Fibroblast of lung (primary cell): Measurements from ENCODE around the gene LARGE2. TPM values are rescaled to one million over a fixed set of nuclear protein-coding genes. Genes with fewer than 3 reads are reported as not detected.
A peak's percentile ranks its signal among the peaks of the same experiment; 100 is the strongest.
"Not testable (repeated sequence)": the region's sequence is repeated elsewhere in the genome, so short reads cannot be mapped to it uniquely, and the experiment has no call there.

Source experiments
- DNase-seq, 2 donors: peaks; one replicate each; pipeline versions ENCODE4 v3.0.0 to v3.0.0-alpha.2; 2010; ENCODE audit warnings: low read depth in 2 of 2
- H2AFZ ChIP-seq: 2 replicates; pipeline ENCODE4 v1.5.1; 2012; ENCODE audit warnings: low read length, control low read depth, inconsistent platforms
- H3K27ac ChIP-seq: 2 replicates; pipeline ENCODE4 v1.5.1; 2011; ENCODE audit warnings: low read length, control low read depth; ENCODE audit not compliant: insufficient read depth
- H3K27me3 ChIP-seq: 2 replicates; pipeline ENCODE4 v1.5.1; 2011; ENCODE audit warnings: mild to moderate bottlenecking, low read length; ENCODE audit not compliant: control insufficient read depth, insufficient read depth
- H3K36me3 ChIP-seq: 2 replicates; pipeline ENCODE4 v1.5.1; 2011; ENCODE audit warnings: low read length; ENCODE audit not compliant: control insufficient read depth, insufficient read depth
- H3K4me1 ChIP-seq: 2 replicates; pipeline ENCODE4 v1.5.1; 2011; ENCODE audit warnings: low read length; ENCODE audit not compliant: control insufficient read depth, insufficient read depth; ENCODE audit errors: extremely low read depth
- H3K4me2 ChIP-seq: 2 replicates; pipeline ENCODE4 v1.5.1; 2011; ENCODE audit warnings: low read length, control low read depth; ENCODE audit not compliant: insufficient read depth; ENCODE audit errors: extremely low read depth
- H3K4me3 ChIP-seq, 4 experiments: fragments of 200-600 bp in 1 of 4; sonication (generic) in 1 of 4; replicated peaks in 1 of 4; 2 replicates each; pipeline ENCODE4 v1.5.1; 2011 to 2016; ENCODE audit warnings: low read length in 4 of 4, low read depth in 3 of 4, mild to moderate bottlenecking in 3 of 4, control low read depth in 2 of 4, inconsistent platforms in 1 of 4, mixed read lengths in 1 of 4; ENCODE audit not compliant: insufficient read depth in 1 of 4; ENCODE audit errors: control extremely low read depth in 1 of 4
- H3K79me2 ChIP-seq: 2 replicates; pipeline ENCODE4 v1.5.1; 2012; ENCODE audit warnings: mild to moderate bottlenecking, low read length, inconsistent platforms; ENCODE audit not compliant: control insufficient read depth, insufficient read depth
- H3K9ac ChIP-seq: 2 replicates; pipeline ENCODE4 v1.5.1; 2011; ENCODE audit warnings: mild to moderate bottlenecking, low read length, control low read depth; ENCODE audit not compliant: insufficient read depth
- H3K9me3 ChIP-seq: 2 replicates; pipeline ENCODE4 v1.5.1; 2012; ENCODE audit warnings: low read depth, low read length; ENCODE audit not compliant: control insufficient read depth, insufficient read depth
- H4K20me1 ChIP-seq: 2 replicates; pipeline ENCODE4 v1.5.1; 2011; ENCODE audit warnings: low read length; ENCODE audit not compliant: control insufficient read depth, insufficient read depth; ENCODE audit errors: extremely low read depth
- EZH2 ChIP-seq: IDR thresholded peaks from 2 replicates; pipeline ENCODE4 v1.5.1; 2012; ENCODE audit warnings: low read length, control low read depth, mild to moderate bottlenecking; ENCODE audit errors: missing control alignments
- polyA plus RNA-seq, 2 donors: library from polyadenylated mRNA; depleted of rRNA in 1 of 2; stranded (reverse) in 1 of 2; unstranded in 1 of 2; fragments of >200 nt; gene quantifications; 2 replicates each; pipeline ENCODE4 v1.2.1, GENCODE V29; 2011 to 2012; ENCODE audit warnings: missing spikeins in 1 of 2
- total RNA-seq: library from RNA; depleted of rRNA; stranded (reverse); fragments of >200 nt; gene quantifications from 2 replicates; pipeline ENCODE4 v1.2.1, GENCODE V29; 2014
- TF ChIP-seq, protein P1 (sequence below), 2 donors: IDR thresholded peaks in 1 of 2; conservative IDR thresholded peaks in 1 of 2; 1 replicate in 1 of 2; 2 replicates in 1 of 2; pipeline ENCODE4 v1.5.1; 2011 to 2012; ENCODE audit warnings: low read length in 2 of 2, control low read depth in 1 of 2, inconsistent platforms in 1 of 2, low read depth in 1 of 2, mild to moderate bottlenecking in 1 of 2

The LARGE2 gene
- total and polyA plus RNA-seq, 2 donors (not counting 1 experiment from before 2014, with no cell fraction given): not detected

DNA sequence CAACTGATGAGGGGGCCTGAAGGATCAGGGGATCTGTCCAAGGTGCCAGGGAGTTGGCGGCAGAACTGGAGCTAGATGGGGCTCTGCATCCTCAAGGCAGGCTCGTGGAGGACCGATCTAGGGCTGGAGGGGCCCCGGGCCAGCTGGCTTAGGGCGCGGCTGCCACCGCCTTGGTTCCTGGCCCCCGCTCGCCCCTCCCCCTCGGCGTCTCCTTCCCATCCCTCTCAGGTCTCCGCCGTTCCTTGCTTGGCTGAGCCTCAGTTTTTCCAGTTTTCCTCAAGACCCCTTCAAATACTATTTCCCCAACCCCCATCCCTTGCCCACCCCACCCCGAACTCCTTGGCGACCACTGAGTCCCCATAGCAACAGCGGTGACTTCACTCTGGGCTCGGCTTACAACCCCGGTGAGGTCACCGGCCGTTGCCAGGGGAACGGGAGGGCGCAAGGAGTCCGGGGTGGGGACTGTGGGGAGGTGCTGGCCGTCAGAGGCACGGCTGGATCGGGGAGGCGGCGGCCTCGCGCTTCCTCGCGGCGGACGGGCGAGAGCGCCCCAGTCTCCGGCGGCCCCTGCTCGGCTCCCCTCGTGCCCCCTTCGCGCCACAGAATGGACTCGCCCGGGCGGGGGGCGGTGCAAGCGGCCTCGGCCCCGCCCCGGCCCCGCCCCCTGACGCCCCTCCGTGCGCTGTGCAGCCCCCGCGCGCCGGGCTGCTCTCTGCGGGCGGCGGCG, 22.8 kb upstream of the LARGE2 start:
- Histone ChIP-seq H2AFZ (peak overlapping the region; percentile 52), H3K4me3 (peak overlapping the region; percentile 25 to 69 (median 58))
- TF ChIP-seq EZH2: no peak
- TF ChIP-seq, protein P1, sequence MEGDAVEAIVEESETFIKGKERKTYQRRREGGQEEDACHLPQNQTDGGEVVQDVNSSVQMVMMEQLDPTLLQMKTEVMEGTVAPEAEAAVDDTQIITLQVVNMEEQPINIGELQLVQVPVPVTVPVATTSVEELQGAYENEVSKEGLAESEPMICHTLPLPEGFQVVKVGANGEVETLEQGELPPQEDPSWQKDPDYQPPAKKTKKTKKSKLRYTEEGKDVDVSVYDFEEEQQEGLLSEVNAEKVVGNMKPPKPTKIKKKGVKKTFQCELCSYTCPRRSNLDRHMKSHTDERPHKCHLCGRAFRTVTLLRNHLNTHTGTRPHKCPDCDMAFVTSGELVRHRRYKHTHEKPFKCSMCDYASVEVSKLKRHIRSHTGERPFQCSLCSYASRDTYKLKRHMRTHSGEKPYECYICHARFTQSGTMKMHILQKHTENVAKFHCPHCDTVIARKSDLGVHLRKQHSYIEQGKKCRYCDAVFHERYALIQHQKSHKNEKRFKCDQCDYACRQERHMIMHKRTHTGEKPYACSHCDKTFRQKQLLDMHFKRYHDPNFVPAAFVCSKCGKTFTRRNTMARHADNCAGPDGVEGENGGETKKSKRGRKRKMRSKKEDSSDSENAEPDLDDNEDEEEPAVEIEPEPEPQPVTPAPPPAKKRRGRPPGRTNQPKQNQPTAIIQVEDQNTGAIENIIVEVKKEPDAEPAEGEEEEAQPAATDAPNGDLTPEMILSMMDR (conservative IDR thresholded peaks at IDR 0.05 in 1 of 2, IDR thresholded peaks at IDR 0.05 in 1 of 2; ENCODE audit: low read depth in 1 of 2, low read length in 2 of 2): no peak

DNA sequence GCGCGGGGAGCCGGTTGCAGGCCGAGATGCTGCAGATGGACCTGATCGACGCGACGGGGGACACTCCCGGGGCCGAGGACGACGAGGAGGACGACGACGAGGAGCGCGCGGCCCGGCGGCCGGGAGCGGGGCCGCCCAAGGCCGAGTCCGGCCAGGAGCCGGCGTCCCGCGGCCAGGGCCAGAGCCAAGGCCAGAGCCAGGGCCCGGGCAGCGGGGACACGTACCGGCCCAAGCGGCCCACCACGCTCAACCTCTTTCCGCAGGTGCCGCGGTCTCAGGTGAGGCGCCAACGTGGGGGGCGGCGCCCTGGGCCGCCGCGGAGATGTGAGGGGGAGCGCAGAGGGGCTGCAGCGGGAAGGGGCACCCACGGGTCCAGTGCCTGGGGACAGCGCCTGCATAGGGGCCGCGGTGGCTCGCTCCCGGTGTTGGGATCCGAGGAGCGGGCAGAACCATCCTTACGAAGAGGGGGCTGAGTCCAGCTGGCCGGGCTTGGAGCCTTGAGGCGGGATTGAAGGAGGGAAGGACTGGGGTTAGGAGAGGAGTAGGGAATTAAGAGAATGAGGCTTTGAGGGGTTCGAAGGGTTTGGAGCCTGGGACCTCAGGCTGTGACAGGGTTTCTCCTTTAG, 22.2 kb upstream of the LARGE2 start:
- not testable (repeated sequence) for DNase-seq, H3K36me3 ChIP-seq, H4K20me1 ChIP-seq, H3K9me3 ChIP-seq, H2AFZ ChIP-seq, H3K4me1 ChIP-seq, H3K79me2 ChIP-seq
- Histone ChIP-seq H3K4me2 (peak overlapping the region; percentile 73), H3K4me3 (peak overlapping the region; percentile 46 to 69 (median 56)), H3K27me3 (peaks cover 14% of the 10 kb centered on the region), H3K9ac (peak overlapping the region; percentile 87), H3K27ac (peak overlapping the region; percentile 84)

More for the DNA sequence above, 22.8 kb upstream of the LARGE2 start:
- Histone ChIP-seq H3K36me3 (peaks cover 4% of the 10 kb centered on the region), H3K9ac (peak overlapping the region; percentile 87), H3K79me2 (no peaks in the 10 kb centered on the region), H4K20me1 (no peaks in the 10 kb centered on the region), H3K4me1 (peaks cover 3% of the 10 kb centered on the region), H3K9me3 (no peaks in the 10 kb centered on the region), H3K27ac (peak overlapping the region; percentile 84), H3K4me2 (peak overlapping the region; percentile 35), H3K27me3 (peaks cover 14% of the 10 kb centered on the region)
- peak; percentile 87 to 92 for DNase-seq

- Histone ChIP-seq H3K36me3 (peaks cover 4% of the 10 kb centered on the region), H2AFZ (no peak overlapping the region), H3K9me3 (no peaks in the 10 kb centered on the region), H3K27ac (no peak overlapping the region), H3K4me1 (peaks cover 3% of the 10 kb centered on the region), H3K4me2 (peak overlapping the region; percentile 73), H3K9ac (no peak overlapping the region), H3K79me2 (no peaks in the 10 kb centered on the region), H4K20me1 (no peaks in the 10 kb centered on the region), H3K27me3 (peaks cover 14% of the 10 kb centered on the region), H3K4me3 (peak overlapping the region; percentile 46 to 69 (median 56))
- no peak for TF ChIP-seq EZH2
- TF ChIP-seq, protein P1 (conservative IDR thresholded peaks at IDR 0.05 in 1 of 2, IDR thresholded peaks at IDR 0.05 in 1 of 2; ENCODE audit: low read depth in 1 of 2, low read length in 2 of 2): no peak
- no peak for DNase-seq
Measured at GRCh38 chr11:45900916-45901617, 21.4 kb upstream of the LARGE2 start.
